Mucosa of descending colon (tissue), 3 donors: ENCODE measurements around the gene DENND1A. TPM values are rescaled to one million over a fixed set of nuclear protein-coding genes. Genes with fewer than 3 reads are reported as not detected.
A peak's percentile ranks its signal among the peaks of the same experiment; 100 is the strongest.

ENCODE experiments used
- ATAC-seq: fragments of 200-7000 bp; cut with Tn5 transposase; one replicate; pipeline ENCODE4 v1.9.1; 2020; ENCODE audit warnings: mild to moderate bottlenecking, moderate library complexity
- DNase-seq, 3 donors: peaks; one replicate each; pipeline ENCODE4 v3.0.0-alpha.2; 2020
- H3K36me3 ChIP-seq: fragments of 200-600 bp; one replicate; pipeline ENCODE4 v1.8.0; 2021; ENCODE audit warnings: low read depth, mild to moderate bottlenecking
- H3K4me1 ChIP-seq: fragments of 200-600 bp; one replicate; pipeline ENCODE4 v1.8.0; 2021; ENCODE audit warnings: low read depth, mild to moderate bottlenecking
- H3K4me3 ChIP-seq: fragments of 200-600 bp; one replicate; pipeline ENCODE4 v1.8.0; 2021; ENCODE audit warnings: mild to moderate bottlenecking
- H3K9me3 ChIP-seq: fragments of 200-600 bp; one replicate; pipeline ENCODE4 v1.8.0; 2021; ENCODE audit warnings: mild to moderate bottlenecking
- intact Hi-C, 2 donors: fragments of 100-400 bp; cut with DNase I in 1 of 2; cut with micrococcal nuclease in 1 of 2; formaldehyde crosslinking; loops; one replicate each; pipeline versions ENCODE4 v1.11.0 to v1.11.1; 2022; cut with DNase I, micrococcal nuclease
- total RNA-seq, 3 donors: library from RNA; stranded (reverse); fragmentation: NEBNext Ultra II Directional in 2 of 3; extraction: Animal tissue kit (Norgen Biotek cat#: 25700) in 2 of 3; gene quantifications; one replicate each; pipeline versions ENCODE4 v1.2.1 to v1.2.4, GENCODE V29; 2021 to 2023
- TF ChIP-seq, protein P1 (sequence below): fragments of 200-600 bp; IDR thresholded peaks from one replicate; pipeline ENCODE4 v1.8.0; 2022; ENCODE audit warnings: antibody characterized with exemption, mild to moderate bottlenecking
- donor health status: DM: no; HTN: no; CAD: no; lungs with moderate emphysema.
- donor health status: DM: no; HTN: no; CAD: no.
- donor health status: DM: no; HTN: yes; CAD: no.

The DENND1A gene
- total RNA-seq, 3 donors from 2014 or later = 32.8 to 50.0 (median 35.1) TPM

DNA sequence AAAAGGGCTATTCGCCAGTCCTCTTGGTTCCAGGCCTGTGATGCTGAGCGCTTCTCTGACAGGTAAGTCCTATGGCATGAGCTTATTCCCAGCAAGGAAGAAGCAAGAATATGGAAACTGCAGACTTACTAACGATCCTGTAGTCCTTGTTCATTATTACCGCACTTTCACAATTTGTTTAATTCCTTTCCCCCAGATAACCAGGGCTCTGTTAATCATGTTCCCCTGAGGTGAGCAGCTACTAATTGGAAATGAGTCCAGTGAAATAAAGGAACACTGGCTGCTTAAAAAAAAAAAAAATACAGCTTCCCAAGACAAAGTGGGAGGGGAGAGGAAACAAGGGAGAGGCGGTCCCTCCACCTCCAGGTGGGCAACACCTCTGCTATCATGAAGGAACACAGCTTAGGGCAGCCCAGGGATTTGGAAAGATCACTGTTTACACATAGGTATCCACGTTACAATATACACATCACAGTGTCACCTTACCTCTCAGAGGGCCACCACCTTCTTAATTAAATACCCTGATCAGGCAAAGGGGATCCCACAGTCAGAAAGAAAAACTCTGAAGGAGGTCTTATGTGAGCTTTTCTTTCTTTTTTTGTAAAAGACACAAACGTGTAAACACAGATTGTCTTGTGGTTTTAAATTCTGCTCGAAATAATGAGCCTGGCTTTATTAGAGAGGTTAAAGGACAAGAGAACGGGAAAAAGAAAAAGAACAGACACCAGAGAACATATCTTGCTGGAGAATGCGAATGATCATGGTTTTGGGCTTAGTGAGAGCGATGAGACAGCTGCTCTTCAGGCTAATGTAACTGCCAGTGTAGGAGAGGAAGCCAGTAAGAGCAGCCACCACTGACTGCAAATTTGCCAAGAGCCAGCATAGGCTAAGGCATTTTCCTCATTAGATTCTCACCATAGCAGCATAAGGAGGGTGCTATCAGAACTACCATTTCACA, 315.3 kb downstream of the DENND1A start:
- Histone ChIP-seq H3K4me3 (no peak overlapping the region), H3K36me3 (no peaks in the 10 kb centered on the region), H3K9me3 (no peaks in the 10 kb centered on the region), H3K4me1 (no peaks in the 10 kb centered on the region)
- ATAC-seq (no peak), DNase-seq (no peak)
- TF ChIP-seq, protein P1, sequence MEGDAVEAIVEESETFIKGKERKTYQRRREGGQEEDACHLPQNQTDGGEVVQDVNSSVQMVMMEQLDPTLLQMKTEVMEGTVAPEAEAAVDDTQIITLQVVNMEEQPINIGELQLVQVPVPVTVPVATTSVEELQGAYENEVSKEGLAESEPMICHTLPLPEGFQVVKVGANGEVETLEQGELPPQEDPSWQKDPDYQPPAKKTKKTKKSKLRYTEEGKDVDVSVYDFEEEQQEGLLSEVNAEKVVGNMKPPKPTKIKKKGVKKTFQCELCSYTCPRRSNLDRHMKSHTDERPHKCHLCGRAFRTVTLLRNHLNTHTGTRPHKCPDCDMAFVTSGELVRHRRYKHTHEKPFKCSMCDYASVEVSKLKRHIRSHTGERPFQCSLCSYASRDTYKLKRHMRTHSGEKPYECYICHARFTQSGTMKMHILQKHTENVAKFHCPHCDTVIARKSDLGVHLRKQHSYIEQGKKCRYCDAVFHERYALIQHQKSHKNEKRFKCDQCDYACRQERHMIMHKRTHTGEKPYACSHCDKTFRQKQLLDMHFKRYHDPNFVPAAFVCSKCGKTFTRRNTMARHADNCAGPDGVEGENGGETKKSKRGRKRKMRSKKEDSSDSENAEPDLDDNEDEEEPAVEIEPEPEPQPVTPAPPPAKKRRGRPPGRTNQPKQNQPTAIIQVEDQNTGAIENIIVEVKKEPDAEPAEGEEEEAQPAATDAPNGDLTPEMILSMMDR = no peak
- intact Hi-C loops = no loop called here

- DNase-seq (no peak), ATAC-seq (no peak)
- TF ChIP-seq, protein P1 = no peak
- intact Hi-C loops = no loop called here
- H3K9me3 ChIP-seq = no peaks in the 10 kb centered on the region
- H3K4me3 ChIP-seq = no peak overlapping the region
- no peaks in the 10 kb centered on the region for H3K36me3 ChIP-seq
- H3K4me1 ChIP-seq = no peaks in the 10 kb centered on the region
Measured at GRCh38 chr9:123611226-123611625, 318.7 kb downstream of the DENND1A start.

GRCh38 chr9:123609844-123610243, 320.1 kb downstream of the DENND1A start:
- Histone ChIP-seq H3K4me3 (no peak overlapping the region), H3K4me1 (no peaks in the 10 kb centered on the region), H3K36me3 (no peaks in the 10 kb centered on the region), H3K9me3 (no peaks in the 10 kb centered on the region)
- no peak for ATAC-seq
- TF ChIP-seq, protein P1 = no peak
- DNase-seq = no peak
- intact Hi-C loops = no loop called here

GRCh38 chr9:123608104-123608503, 321.8 kb downstream of the DENND1A start:
- TF ChIP-seq, protein P1 = no peak
- H3K4me1 ChIP-seq = no peaks in the 10 kb centered on the region
- ATAC-seq (peak; percentile 68), DNase-seq (peak in 1 of 3 donors; percentile 11)
- H3K4me3 ChIP-seq = no peak overlapping the region
- H3K9me3 ChIP-seq = no peaks in the 10 kb centered on the region
- no peaks in the 10 kb centered on the region for H3K36me3 ChIP-seq
- intact Hi-C loops = no loop called here

DNA sequence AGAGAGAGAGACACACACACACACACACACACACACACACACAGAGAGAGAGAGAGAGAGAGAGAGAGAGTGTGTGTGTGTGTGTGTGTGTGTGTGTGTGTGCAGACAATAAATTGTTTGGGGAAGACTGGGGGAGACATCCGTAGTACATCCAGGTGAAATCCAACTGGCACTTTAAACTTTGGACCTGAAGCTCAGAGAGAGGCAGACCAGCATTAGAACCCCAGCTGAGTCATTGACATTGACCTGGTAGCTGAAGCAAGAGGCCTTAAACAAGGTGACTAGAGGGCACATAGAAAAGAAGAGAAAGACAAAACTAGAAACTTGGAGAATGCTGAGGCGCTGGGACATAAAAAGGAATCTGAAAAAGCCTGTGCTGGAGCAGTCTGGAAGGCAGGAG, 322.4 kb downstream of the DENND1A start:
- DNase-seq (no peak), ATAC-seq (peak; percentile 15)
- TF ChIP-seq, protein P1 = no peak
- no peaks in the 10 kb centered on the region for H3K4me1 ChIP-seq
- H3K36me3 ChIP-seq = no peaks in the 10 kb centered on the region
- no peaks in the 10 kb centered on the region for H3K9me3 ChIP-seq
- intact Hi-C loops = no loop called here
- no peak overlapping the region for H3K4me3 ChIP-seq
